Measurements from ENCODE around the gene IQSEC1.
A peak's percentile ranks its signal among the peaks of the same experiment; 100 is the strongest.
"Not testable (repeated sequence)": the region's sequence is repeated elsewhere in the genome, so short reads cannot be mapped to it uniquely, and the experiment has no call there.

IQSEC1 gene

DNA sequence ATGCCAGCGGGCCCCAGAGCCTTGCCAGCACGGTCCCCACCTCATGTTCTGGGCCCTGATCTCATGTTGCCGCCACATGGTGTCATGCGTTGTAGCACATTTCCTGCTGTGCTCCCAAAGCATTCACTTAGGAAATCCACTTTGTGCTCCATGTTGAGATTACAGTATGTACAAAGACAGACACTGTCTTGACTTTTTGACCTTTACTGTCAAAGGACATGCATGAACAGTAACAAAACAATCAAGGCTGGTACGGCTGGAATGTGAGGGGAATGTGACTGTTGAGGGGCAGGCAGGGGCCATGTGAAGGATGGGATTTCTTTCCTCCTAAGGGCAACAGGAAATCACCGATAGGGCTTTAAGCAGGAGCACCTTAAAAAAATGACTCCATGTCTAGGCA, 178.6 kb downstream of the IQSEC1 start:
- no peak for DNase-seq (ENCODE audit: low read depth in 2 of 2)

DNA sequence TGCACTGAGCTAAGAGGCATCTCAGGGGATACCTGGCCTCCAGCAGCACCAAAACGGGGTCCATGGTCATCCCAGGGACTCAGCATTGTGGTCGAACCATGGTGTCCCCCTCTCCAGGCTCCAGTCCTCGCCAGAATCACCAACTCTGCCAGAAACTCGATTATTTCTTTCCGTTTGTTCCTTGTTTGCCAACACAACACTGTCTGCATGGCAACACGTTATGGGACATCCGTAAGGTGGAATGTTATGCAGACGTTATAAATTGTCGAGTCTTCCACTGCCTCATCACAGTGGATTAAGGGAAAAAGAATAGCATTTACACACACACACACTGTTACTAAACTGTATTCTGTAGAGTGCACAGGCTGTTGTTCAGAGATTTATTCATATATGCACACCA, 179.4 kb downstream of the IQSEC1 start:
- DNase-seq (ENCODE audit: low read depth in 2 of 2) = no peak

DNA sequence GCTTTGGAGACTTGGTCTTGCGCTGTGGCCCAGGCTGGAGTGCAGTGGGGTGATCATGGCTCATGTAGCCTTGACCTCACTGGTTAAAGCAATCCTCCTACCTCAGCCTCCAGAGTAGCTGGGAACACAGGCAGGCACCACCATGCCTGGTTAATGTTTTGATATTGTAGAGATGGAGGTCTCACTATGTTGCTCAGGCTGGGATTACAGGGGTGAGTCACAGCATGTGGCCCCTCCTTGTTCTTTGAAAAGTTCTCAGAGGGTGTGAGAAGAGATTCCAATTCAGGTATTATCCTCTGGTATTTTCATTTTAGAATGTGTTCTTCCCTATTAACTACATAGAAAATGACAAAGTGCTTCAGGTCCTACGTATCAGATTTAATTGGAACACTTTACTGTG, 180.0 kb downstream of the IQSEC1 start:
- DNase-seq (ENCODE audit: low read depth in 2 of 2) = no peak

DNA sequence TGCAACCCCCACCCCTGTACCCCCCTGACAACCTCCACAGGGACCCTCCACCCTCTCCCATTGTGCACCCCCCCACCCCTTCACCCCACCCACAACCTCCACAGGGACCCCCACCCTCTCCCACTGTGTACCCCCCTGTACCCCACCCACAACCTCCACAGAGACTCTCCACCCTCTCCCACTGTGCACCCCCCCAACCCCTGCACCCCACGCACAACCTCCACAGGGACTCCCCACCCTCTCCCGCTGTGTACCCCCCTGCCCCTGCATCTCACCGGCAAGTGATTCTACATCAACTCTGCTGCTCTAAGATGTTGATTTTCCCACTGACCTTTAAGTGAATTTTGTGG, 180.4 kb downstream of the IQSEC1 start:
- DNase-seq (ENCODE audit: low read depth in 2 of 2) = no peak

DNA sequence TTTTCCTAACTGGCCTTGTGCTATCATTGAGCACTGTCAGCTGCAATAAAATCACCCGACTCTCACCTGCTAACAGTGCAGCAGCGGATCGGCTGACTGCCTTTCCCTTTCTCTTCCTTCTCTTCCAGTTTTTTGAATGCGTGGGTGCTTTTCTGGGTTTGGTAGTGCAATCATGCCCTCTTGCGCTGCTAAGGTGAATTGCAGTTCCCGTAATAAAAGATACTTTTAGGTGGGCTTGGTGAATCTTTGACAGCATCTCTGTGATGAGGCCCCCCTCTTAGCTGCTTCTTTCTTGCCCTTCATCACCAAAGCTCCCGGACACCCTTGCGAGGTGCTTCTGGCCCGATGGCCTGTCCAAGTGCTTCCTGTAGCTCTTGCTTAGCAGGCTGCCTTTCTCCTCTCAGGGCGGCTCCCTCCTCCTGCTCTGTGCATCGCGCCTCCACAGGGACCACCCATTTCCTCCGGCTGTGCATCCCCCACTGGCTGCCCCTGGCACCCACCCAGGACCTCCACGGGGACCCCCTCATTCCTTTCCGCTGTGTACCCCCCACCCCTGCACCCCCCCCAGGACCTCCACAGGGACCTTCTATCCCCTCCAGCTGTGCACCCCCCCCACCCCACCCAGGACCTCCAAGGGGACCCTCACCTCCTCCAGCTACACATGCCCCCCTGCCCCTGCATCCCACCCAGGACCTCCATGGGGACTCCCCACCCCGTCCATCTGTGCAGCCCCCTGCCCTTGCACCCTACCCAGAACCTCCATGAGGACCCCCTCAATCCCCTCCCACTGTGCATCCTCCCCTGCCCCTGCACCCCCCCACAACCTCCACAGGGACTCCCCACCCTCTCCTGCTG, 181.0 kb downstream of the IQSEC1 start:
- DNase-seq (ENCODE audit: low read depth in 2 of 2) = peak in 1 of 2 donors; percentile 21

DNA sequence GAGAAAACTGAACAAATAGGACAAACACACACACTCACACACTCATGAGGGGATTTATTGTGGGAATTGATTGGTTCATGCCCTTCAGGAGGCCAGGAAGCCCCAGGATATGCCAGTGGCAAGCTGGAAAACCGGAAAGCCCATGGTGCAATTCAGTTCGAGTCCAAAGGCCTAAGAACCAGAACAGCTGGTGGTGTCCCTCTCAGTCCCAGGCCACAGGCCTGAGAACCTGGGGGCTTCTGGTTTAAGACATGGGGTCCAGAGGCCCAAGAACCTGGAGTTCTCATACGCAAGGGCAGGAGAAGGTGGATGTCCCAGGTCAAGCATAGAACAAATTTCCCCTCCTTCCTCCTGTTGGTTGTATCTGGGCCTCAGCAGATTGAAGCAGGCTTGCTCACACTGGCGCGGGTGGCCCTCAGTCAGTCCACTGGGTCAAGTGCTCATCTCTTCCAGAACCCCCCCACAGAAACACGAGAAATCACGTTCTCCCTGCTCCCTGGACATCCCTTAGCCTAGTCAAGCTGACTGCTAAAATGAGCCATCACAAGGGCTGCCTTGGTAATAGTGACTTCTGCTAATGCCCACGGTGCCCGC, 181.7 kb downstream of the IQSEC1 start:
- DNase-seq (ENCODE audit: low read depth in 2 of 2) = no peak

DNA sequence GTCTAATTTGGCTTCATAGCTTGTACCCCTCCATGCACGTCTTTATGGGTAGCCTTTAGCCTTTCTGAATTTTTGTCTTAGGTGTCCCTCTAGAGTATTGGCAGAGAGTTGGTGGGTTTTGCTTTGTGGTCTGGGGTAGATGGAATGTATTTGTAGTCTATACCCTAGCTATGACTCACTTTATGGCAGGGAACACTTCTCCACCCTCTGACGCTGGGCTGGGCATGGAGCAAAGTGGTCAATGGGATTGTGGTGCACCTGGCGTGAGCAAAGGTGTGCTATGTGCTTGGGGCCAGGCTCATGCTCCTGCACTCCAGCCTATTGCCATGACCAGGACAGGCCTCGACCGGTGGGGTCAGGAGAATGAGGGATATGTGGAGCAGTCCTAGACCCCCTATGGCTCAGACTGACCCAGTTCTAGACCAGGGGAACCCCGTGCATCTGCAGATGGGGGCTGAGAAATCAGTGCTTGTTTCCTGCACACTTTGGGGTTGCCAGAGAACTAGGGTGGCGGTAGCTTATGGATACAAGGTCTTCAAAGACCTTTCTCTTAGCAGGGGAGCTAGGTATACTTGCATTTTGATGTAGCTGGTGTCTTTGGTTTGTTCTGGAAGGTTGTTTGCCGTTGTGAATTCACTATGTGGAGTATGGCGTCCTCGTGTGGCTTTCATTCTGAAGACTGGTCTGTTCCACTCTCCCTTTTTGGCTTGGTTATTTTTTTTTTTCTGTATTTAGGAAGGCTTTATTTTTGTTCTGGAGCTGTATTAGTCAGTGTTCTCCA, 182.4 kb downstream of the IQSEC1 start:
- DNase-seq (ENCODE audit: low read depth in 2 of 2) = no peak

DNA sequence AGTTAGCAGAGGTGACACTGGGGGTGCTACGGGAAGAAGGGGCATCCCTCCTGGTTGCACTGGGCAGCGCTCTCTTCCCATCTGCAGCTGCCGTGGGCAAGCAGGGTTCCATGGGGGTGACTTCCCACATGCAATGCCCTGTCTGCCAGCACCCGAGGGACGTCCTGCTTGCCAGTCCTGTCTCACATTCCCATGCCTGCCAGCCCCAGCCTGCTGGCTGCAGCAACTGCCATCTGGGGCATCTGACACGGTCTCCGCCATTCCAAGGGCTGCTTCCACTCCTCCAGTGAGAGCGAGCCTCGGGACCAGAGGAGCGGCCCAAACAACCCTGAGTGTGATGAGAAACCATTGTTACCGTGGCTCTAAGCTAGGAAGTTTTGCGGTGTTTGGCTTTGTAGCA, 186.5 kb downstream of the IQSEC1 start:
- no peak for DNase-seq (ENCODE audit: low read depth in 2 of 2)

DNA sequence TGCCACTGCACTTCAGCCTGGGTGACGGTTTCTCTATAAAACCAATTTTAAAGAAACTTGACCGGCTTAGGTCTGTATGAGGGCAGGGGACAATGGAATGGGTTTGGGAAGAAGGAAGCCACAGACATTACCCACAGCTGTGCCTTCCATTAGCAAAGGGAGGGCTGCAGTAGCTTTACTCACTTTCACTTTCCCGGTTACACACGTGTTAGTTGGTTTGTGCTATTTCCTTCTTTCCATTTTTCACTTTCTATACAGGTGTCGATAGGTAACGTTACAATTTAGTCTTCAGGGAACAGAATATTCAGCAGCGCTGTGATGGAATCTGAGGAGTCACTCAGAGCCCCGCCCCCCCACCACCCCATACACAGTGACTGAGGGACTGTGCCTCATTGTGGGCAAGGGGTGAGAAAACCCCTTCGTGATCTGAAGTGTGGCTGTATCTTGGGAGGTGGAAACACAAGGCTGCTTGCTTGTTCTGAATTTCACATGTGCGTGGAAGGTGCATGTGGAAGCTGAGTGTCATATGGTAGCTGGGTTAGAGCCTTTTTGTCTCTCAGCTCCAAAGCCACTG, 187.0 kb downstream of the IQSEC1 start:
- DNase-seq (ENCODE audit: low read depth in 2 of 2) = no peak

DNA sequence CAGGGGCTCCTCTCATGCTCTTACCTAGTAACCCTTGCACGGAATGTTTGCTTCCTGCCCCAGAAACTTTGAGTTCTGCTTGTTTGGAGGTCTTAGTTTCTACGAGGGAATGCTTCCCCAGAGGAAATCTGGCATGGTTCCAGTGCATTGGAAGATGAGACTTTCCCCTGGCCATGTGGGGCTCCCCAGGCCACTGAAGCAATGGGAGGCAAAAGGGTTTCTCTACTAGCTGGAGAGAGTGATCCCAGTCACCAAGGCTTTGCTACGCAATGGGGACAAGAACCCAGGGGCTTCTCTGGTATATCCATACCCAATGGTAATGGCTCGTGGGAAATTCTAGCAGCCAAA, 187.7 kb downstream of the IQSEC1 start:
- DNase-seq (ENCODE audit: low read depth in 2 of 2) = no peak

DNA sequence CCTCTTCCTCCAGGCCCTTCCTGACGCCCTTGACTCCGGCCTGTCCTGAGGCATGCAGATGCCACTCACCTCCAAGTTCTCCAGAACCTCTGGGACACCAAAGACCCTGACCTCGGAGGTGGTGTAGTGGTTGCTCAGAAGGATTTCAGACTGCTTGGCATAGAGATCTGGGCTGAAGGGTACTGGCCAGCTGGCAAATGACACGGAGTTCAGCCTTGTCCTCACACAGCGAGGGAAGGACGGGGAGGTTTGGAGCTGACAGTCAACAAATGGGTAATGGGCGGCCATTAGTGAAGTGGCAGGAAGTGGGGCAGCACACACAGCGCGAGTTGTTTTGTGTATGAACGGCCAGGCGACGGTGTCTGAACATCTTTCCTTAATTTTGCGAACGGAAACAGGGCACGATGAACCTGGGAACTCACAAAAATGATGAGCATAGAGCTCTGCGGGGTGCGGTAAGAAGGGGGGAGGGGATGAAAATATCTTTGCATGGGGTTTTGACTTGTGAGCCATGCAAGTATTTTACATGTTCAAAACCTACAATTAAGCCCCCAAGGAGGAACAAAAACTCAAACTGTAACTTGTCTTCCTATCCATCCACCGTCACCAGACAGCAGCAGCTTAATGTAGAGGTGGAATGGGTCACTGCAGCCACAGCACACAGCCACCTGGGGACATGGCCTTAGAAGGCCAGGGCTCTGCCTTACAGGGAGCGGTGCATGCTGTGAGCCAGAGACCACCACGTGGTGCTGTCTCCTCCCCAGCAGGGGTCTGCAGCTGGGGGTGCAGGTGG, 188.2 kb downstream of the IQSEC1 start:
- DNase-seq (ENCODE audit: low read depth in 2 of 2) = no peak

DNA sequence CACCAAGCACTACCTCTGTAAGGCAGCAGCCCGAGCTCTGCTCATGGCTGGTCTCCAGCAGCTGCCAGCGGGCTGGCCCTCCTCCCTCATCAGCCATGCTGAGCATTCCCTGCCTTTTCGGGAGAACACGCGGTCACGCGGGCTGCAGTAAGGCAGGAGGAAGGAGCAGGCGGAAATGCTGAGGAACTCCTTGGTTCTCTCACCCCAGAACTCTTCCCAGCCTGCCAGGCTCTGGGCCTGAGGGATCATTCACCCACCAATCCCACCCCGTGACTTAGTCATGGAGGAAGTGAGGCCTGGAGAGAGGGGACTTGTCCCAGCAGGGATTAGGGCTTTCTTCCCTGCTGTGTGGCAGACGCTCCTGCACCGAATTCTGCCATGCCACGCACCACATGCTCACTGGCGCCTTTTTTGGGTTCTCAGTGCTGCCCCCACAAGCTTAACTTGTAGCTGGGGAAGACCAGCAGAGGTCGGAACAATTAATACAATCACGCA, 189.0 kb downstream of the IQSEC1 start:
- no peak for DNase-seq (ENCODE audit: low read depth in 2 of 2)

DNA sequence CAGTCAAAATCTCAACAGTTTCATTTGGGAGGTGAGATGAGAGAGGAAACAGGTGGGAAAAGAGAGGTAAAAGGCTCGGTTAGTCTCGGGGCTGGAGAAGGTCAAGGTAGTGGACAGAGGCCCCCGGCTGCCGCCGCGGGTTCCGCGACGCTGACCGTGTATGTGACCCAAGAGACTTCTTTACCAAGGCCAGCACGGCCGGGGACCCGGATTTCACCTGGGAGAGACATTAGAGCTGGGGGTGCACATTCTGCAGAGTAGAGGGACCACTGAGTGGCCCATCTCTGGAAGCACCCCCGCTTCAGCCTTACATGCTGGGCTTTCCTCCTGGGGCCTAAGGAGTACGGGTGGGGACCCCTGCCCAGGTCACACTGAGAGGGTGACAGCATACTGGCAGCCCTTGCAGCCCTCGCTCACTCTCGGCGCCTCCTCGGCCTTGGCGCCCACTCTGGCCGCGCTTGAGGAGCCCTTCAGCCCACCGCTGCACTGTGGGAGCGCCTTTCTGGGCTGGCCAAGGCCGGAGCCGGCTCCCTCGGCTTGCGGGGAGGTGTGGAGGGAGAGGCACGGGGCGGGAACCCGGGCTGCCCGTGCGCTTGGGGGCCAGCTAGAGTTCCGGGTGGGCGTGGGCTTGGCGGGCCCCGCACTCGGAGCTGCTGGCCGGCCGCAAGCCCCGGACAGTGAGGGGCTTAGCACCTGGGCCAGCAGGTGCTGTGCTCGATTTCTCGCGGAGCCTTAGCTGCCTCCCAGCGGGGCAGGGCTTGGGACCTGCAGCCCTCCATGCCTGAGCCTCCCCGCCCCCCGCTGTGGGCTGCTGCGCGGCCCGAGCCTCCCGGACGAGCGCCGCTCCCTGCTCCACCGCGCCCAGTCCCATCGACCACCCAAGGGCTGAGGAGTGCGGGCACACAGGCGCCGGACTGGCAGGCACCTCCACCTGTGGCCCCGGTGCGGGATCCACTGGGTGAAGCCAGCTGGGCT, 190.6 kb downstream of the IQSEC1 start:
- no peak for DNase-seq (ENCODE audit: low read depth in 2 of 2)

DNA sequence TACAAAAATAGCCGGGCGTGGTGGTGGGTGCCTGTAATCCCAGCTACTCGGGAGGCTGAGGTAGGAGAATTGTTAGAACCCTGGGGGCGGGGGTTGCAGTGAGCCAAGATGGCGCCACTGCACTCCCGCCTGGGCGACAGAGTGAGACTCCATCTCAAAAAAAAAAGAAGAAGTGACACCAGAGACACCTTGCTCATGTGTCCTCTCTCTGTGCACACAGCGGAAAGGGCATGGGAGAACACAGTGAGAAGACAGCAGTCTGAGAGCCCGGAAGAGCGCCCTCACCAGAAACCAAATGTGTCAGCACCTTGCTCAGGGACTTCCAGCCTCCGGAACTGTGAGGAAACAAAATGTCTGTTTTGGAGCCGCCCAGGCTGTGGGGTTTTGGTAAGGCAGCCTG, 191.4 kb downstream of the IQSEC1 start:
- DNase-seq (ENCODE audit: low read depth in 2 of 2) = not testable (repeated sequence)

DNA sequence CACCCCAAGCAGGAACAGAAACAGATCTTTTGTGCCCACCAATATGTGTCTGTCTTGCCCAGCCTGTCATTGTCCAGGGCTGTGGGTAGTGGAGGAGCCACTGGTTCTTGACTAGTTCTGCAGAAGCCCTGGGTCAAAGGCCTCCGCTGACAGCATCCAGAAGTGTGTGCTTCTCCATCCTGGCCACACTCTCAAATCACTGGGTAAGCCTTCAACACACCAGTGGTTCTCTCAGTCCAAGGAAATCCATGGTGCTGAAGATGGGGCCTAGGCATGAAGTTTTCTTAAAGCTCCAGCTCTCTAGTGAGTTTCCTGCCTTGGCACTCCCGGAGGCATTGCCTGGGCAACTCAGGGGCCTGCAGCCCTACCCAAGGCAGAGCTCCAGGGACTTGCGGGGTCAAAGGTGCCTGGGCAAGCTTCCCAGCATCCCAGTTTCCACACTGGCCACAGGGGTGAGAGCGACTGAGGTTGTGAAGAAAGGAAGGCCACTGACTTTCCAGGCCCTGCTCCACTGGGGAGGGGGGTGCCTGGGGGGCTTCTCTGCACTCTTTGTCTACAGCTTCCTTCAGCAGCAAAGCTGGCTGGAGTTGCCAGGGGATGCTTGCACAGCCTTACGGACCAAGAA, 193.9 kb downstream of the IQSEC1 start:
- DNase-seq (ENCODE audit: low read depth in 2 of 2) = no peak

DNA sequence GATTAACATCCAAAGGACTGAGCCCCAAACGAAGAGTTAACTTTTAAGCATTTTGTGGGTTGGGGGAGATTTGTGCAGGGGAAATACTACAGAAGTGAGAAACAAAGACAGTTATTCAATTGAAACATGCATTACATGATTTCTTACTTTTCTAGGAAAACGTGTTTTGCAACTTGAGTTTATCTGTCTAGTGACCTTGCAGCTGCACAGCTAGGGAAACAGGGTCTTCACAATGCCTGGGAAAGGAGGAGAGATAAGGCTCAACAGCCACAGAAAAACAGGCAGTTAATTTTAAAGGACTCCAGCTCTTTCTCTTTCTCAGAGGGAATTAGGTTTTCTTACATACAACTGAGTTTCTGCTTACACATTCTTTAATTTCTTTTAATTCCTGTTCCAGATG, 194.5 kb downstream of the IQSEC1 start:
- not testable (repeated sequence) for DNase-seq (ENCODE audit: low read depth in 2 of 2)

DNA sequence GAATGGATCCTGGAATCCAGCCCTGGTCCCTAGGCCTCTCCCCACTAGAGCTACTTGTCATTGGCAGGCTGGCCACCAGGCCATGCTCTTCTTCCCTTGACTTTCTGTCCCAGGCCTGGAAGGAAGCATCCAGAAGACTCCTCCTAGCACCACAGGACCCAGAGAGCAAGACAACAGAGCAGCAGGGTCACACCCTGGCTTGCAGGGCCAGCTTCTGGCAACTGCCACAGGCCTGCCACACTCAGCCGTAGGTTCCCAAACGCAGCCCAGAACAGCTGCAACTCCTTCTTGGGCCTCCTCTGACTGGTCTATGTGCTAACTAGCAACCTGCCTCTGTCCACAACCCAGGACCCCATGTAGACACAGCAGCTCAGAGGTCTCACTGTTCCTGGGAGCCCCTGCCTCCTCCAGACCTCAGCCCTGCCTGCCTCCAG, 195.1 kb downstream of the IQSEC1 start:
- no peak for DNase-seq (ENCODE audit: low read depth in 2 of 2)

DNA sequence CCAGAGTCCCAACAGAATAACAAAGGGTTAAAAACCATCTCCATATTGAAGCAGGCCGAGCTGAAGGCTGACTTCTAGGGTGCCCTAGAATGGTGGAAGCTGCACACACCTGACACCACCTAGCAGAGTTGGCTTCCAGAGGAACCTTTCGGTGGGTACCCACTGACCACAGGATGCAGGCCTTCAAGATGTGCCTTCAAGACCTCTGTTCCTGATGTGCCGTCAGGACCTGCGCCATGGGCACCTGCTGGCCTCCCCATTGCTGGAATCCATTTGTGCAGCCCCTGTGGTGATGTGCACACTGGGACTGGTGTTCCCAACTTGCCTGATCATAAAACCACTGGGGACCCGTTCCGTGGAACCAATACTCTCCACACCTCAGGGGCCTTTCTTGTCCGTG, 196.2 kb downstream of the IQSEC1 start:
- DNase-seq (ENCODE audit: low read depth in 2 of 2) = no peak

DNA sequence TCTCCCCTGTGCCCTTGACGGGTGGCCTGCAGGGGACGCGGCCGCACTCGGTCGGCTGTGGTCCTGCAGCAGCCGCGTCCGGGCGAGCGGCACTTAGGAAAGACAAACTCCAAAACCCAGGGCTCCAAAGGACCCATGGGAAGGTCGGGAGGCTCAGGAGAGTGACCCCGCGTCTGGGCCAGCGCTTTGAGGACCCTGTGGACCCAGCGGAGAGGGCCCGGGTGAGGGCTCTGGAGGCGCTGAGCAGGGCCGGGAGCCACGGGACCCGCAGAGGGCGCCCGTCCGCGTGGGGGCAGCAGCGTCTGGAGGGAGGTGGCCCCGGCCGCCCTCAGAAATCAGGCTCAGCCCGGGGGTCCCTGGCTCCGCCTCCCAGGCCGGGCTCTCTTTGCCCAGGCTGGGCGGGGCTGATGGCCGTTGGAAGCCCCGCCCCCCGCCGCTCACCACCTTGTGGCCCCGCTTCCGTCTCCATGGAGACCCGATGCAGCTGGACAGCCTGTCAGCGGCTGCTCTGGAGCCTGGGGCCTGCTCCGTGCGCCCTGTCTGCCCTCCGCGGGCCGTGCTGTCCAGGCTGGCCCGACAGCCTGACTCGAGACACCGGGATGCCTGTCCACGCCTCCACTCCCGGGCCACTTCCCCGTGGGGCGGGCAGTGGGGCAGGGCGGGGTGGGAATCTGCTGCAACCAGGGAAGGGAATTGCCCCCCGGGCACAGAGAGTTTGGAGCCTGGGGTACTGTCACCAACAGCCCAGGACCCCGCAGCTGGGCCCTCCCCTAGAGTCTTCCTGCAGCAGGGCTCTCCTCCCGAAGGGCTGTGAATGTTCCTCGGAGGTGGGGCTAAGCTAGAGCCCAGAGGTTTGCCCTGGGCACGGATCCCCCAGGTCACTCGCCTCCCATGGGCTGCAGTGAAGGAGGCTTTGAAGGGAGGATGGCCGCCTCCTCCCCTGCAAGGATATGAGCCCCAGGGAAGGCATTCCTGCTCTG, 197.1 kb downstream of the IQSEC1 start:
- no peak for DNase-seq (ENCODE audit: low read depth in 2 of 2)

Measured in stimulated activated CD4-positive, alpha-beta T cell treated with anti-CD3 and anti-CD28 coated beads, Interleukin-1b, Interleukin-23, amount 100 ng/mL, for 1 hour (primary cell).